Right cardiac atrium (tissue), 5 donors: ENCODE results near the gene SYNE1. TPM values are rescaled to one million over a fixed set of nuclear protein-coding genes. Genes with fewer than 3 reads are reported as not detected.
"Not testable (repeated sequence)": the region's sequence is repeated elsewhere in the genome, so short reads cannot be mapped to it uniquely, and the experiment has no call there.

Experiments used
- ATAC-seq, 2 donors: fragments of 200-7000 bp; cut with Tn5 transposase; one replicate each; pipeline versions ENCODE4 v1.8.0 to v1.9.1; 2020; ENCODE audit warnings: moderate library complexity in 2 of 2, mild to moderate bottlenecking in 1 of 2
- DNase-seq, 3 donors: peaks; one replicate each; pipeline ENCODE4 v3.0.0-alpha.2; 2020
- H3K27ac ChIP-seq: one replicate; pipeline ENCODE4 v1.5.1; 2013; ENCODE audit warnings: mild to moderate bottlenecking, low read length, control low read depth, moderate library complexity
- H3K27me3 ChIP-seq: one replicate; pipeline ENCODE4 v1.6.1; 2013; ENCODE audit not compliant: control insufficient read depth, insufficient read depth
- H3K4me1 ChIP-seq: one replicate; pipeline ENCODE4 v1.6.1; 2013; ENCODE audit warnings: low read length; ENCODE audit not compliant: control insufficient read depth, insufficient read depth
- H3K4me3 ChIP-seq: one replicate; pipeline ENCODE4 v1.5.1; 2013; ENCODE audit warnings: low read length, control low read depth
- H3K9me3 ChIP-seq: one replicate; pipeline ENCODE4 v1.6.1; 2013; ENCODE audit warnings: low read length; ENCODE audit not compliant: control insufficient read depth
- WGBS: extraction: QIAGEN DNeasy Blood & Tissue Kit; methylation state at CpG from one replicate; pipeline ENCODE4 v1.1.7; 2013; 5-methylcytosine and 5-hydroxymethylcytosine counted together
- intact Hi-C, 4 donors: fragments of 100-400 bp; cut with DNase I; formaldehyde crosslinking; loops; one replicate each; pipeline versions ENCODE4 v1.11.0 to v1.14.0; 2022 to 2023
- polyA plus RNA-seq: library from polyadenylated mRNA; stranded (reverse); fragments of 200-250 nt; gene quantifications from one replicate; pipeline ENCODE4 v1.2.3, GENCODE V29; 2013
- total RNA-seq, 4 donors: library from RNA; stranded (reverse); fragmentation: NEBNext Ultra II Directional; extraction: Animal tissue kit (Norgen Biotek cat#: 25700); gene quantifications; one replicate each; pipeline ENCODE4 v1.2.1, GENCODE V29; 2021
- donor health status: healthy with polysubstance abuse.
- donor health status: DM: no; HTN: yes; CAD: no.
- donor health status: DM: no; HTN: no; CAD: no.
- donor health status: DM: no; HTN: yes; CAD: no; lungs with severe emphysema.
- donor health status: DM: yes; HTN: yes; CAD: no.

The SYNE1 gene
- total and polyA plus RNA-seq, 5 donors = 71.7 to 162 (median 116) TPM

- DNase-seq (no peak), ATAC-seq (no peak)
- Histone ChIP-seq H3K4me1 (no peaks in the 10 kb centered on the region), H3K27me3 (no peaks in the 10 kb centered on the region), H3K4me3 (no peak overlapping the region), H3K9me3 (no peaks in the 10 kb centered on the region), H3K27ac (no peak overlapping the region)
- 77% methylated on average over 5 of the region's 5 CpGs for WGBS
- intact Hi-C loops = no loop called here
Measured at GRCh38 chr6:152341596-152341995, 295.6 kb downstream of the SYNE1 start.

- Histone ChIP-seq H3K9me3 (no peaks in the 10 kb centered on the region), H3K4me3 (no peak overlapping the region), H3K27ac (no peak overlapping the region), H3K27me3 (no peaks in the 10 kb centered on the region), H3K4me1 (no peaks in the 10 kb centered on the region)
- intact Hi-C loops = no loop called here
- DNase-seq (peak; percentile 45 to 87 (median 77)), ATAC-seq (peak; percentile 73 to 78)
- WGBS = 55% methylated on average over 10 of the region's 10 CpGs
Measured at GRCh38 chr6:152338335-152339125, 298.6 kb downstream of the SYNE1 start.

- no peak overlapping the region for H3K27ac ChIP-seq
- H3K4me1 ChIP-seq = no peaks in the 10 kb centered on the region
- H3K9me3 ChIP-seq = no peaks in the 10 kb centered on the region
- ATAC-seq (no peak), DNase-seq (no peak)
- H3K4me3 ChIP-seq = no peak overlapping the region
- H3K27me3 ChIP-seq = no peaks in the 10 kb centered on the region
- intact Hi-C loops = no loop called here
- WGBS = 95% methylated on average over 4 of the region's 4 CpGs
Measured at GRCh38 chr6:152334555-152334954, 302.6 kb downstream of the SYNE1 start.

- H3K27me3 ChIP-seq = no peaks in the 10 kb centered on the region
- no peaks in the 10 kb centered on the region for H3K4me1 ChIP-seq
- no peak for DNase-seq
- ATAC-seq = peak in 1 of 2 donors; percentile 21
- intact Hi-C loops = no loop called here
- no peaks in the 10 kb centered on the region for H3K9me3 ChIP-seq
- H3K27ac ChIP-seq = no peak overlapping the region
- WGBS = 60% methylated on average over 7 of the region's 7 CpGs
- H3K4me3 ChIP-seq = no peak overlapping the region
Measured at GRCh38 chr6:152330961-152331360, 306.2 kb downstream of the SYNE1 start.

- Histone ChIP-seq H3K4me3 (no peak overlapping the region), H3K27me3 (no peaks in the 10 kb centered on the region), H3K9me3 (no peaks in the 10 kb centered on the region), H3K4me1 (no peaks in the 10 kb centered on the region), H3K27ac (no peak overlapping the region)
- WGBS = 88% methylated on average over 13 of the region's 13 CpGs
- intact Hi-C loops = no loop called here
- ATAC-seq (peak; percentile 32 to 45), DNase-seq (no peak)
Measured at GRCh38 chr6:152329638-152330448, 307.3 kb downstream of the SYNE1 start.

GRCh38 chr6:152328200-152328599, 309.0 kb downstream of the SYNE1 start:
- WGBS = 97% methylated on average over 3 of the region's 3 CpGs
- intact Hi-C loops, H3K4me1 ChIP-seq, H3K27ac ChIP-seq, H3K9me3 ChIP-seq, DNase-seq, H3K4me3 ChIP-seq, ATAC-seq, H3K27me3 ChIP-seq: not testable (repeated sequence)

GRCh38 chr6:152323376-152323775, 313.8 kb downstream of the SYNE1 start:
- ATAC-seq = no peak
- 94% methylated on average over 13 of the region's 13 CpGs for WGBS
- Histone ChIP-seq H3K27me3 (no peaks in the 10 kb centered on the region), H3K9me3 (no peaks in the 10 kb centered on the region), H3K27ac (no peak overlapping the region), H3K4me3 (no peak overlapping the region), H3K4me1 (no peaks in the 10 kb centered on the region)
- DNase-seq = no peak
- intact Hi-C loops = no loop called here

- DNase-seq = no peak
- H3K4me3 ChIP-seq = no peak overlapping the region
Measured at GRCh38 chr6:152318278-152318677, 318.9 kb downstream of the SYNE1 start.

GRCh38 chr6:152316024-152316423, 321.1 kb downstream of the SYNE1 start:
- DNase-seq (peak; percentile 35 to 76 (median 65)), ATAC-seq (peak; percentile 81 to 90)
- intact Hi-C loops = no loop called here
- H3K9me3 ChIP-seq = no peaks in the 10 kb centered on the region
- no peaks in the 10 kb centered on the region for H3K27me3 ChIP-seq
- 49% methylated on average over 7 of the region's 7 CpGs for WGBS
- H3K27ac ChIP-seq = peak overlapping the region; percentile 1
- peaks cover 8% of the 10 kb centered on the region for H3K4me1 ChIP-seq
- no peak overlapping the region for H3K4me3 ChIP-seq

More at GRCh38 chr6:152318278-152318677, 318.9 kb downstream of the SYNE1 start:
- Histone ChIP-seq H3K27ac (no peak overlapping the region), H3K4me1 (peaks cover 8% of the 10 kb centered on the region), H3K27me3 (no peaks in the 10 kb centered on the region), H3K9me3 (no peaks in the 10 kb centered on the region)
- ATAC-seq = peak in 1 of 2 donors; percentile 82
- WGBS = 77% methylated on average over 4 of the region's 4 CpGs
- intact Hi-C loops = no loop called here

- Histone ChIP-seq H3K9me3 (no peaks in the 10 kb centered on the region), H3K4me1 (peaks cover 8% of the 10 kb centered on the region), H3K27ac (peak overlapping the region; percentile 0), H3K4me3 (no peak overlapping the region), H3K27me3 (no peaks in the 10 kb centered on the region)
- WGBS = 88% methylated on average over 5 of the region's 5 CpGs
- intact Hi-C loops = no loop called here
- ATAC-seq (no peak), DNase-seq (no peak)
Measured at GRCh38 chr6:152314483-152314832, 322.7 kb downstream of the SYNE1 start.
